Cardiac muscle cell (in vitro differentiated cells and primary cell): Measurements from ENCODE around the gene FOXL2. TPM values are rescaled to one million over a fixed set of nuclear protein-coding genes. Genes with fewer than 3 reads are reported as not detected.

Experiments
- DNase-seq, 2 donors: peaks; one replicate each; pipeline versions ENCODE4 v3.0.0 to v3.0.0-alpha.2; 2010 to 2017; ENCODE audit warnings: low read depth in 1 of 2, low spot score in 1 of 2
- H3K27ac ChIP-seq: fragments of 200-600 bp; sonication (generic); 2 replicates; pipeline ENCODE4 v1.5.1; 2016
- H3K27me3 ChIP-seq: fragments of 200-600 bp; sonication (generic); 2 replicates; pipeline ENCODE4 v1.6.0; 2016; ENCODE audit warnings: control low read depth
- H3K36me3 ChIP-seq: fragments of 200-600 bp; sonication (generic); 2 replicates; pipeline ENCODE4 v1.5.1; 2016; ENCODE audit warnings: control low read depth
- H3K4me1 ChIP-seq: fragments of 200-600 bp; sonication (generic); 2 replicates; pipeline ENCODE4 v1.8.1; 2017; ENCODE audit warnings: low read depth, mild to moderate bottlenecking, mixed run types
- H3K4me3 ChIP-seq: fragments of 200-600 bp; sonication (generic); 2 replicates; pipeline ENCODE4 v1.5.1; 2016; ENCODE audit warnings: mild to moderate bottlenecking
- H3K9me3 ChIP-seq: fragments of 200-600 bp; sonication (generic); 2 replicates; pipeline ENCODE4 v1.5.1; 2017; ENCODE audit warnings: low read depth, mild to moderate bottlenecking, control low read depth
- CTCF ChIP-seq: IDR thresholded peaks from 2 replicates; pipeline ENCODE4 v1.5.1; 2012; ENCODE audit warnings: low read depth, mild to moderate bottlenecking, low read length
- polyA plus RNA-seq: library from polyadenylated mRNA; unstranded; fragments of >200 nt; fragmentation: Nextera tagmentation; extraction: Ambion mirVana; gene quantifications from 2 replicates; pipeline ENCODE4 v1.2.1, GENCODE V29; 2016
- total RNA-seq: library from RNA; depleted of rRNA; stranded (reverse); fragments of >200 nt; gene quantifications from 2 replicates; pipeline ENCODE4 v1.2.3, GENCODE V29; 2016

Gene FOXL2
- total and polyA plus RNA-seq, 2 experiments from 2014 or later = not detected

GRCh38 chr3:138942861-138943623, 3.9 kb downstream of the FOXL2 start:
- no peak for TF ChIP-seq CTCF
- Histone ChIP-seq H3K4me1 (peaks cover 18% of the 10 kb centered on the region), H3K27ac (no peak overlapping the region), H3K36me3 (no peaks in the 10 kb centered on the region), H3K9me3 (no peaks in the 10 kb centered on the region), H3K27me3 (peaks cover 100% of the 10 kb centered on the region), H3K4me3 (no peak overlapping the region)
- DNase-seq = no peak

- Histone ChIP-seq H3K9me3 (no peaks in the 10 kb centered on the region), H3K27ac (no peak overlapping the region), H3K4me1 (peaks cover 18% of the 10 kb centered on the region), H3K4me3 (no peak overlapping the region), H3K36me3 (no peaks in the 10 kb centered on the region), H3K27me3 (peaks cover 100% of the 10 kb centered on the region)
- TF ChIP-seq CTCF = no peak
- no peak for DNase-seq
These were observed 4.7 kb downstream of the FOXL2 start for GRCh38 chr3:138942271-138942670.

GRCh38 chr3:138941259-138941885, 5.6 kb downstream of the FOXL2 start:
- peak; percentile 75 to 77 for DNase-seq
- H3K4me1 ChIP-seq = peaks cover 18% of the 10 kb centered on the region
- no peak overlapping the region for H3K4me3 ChIP-seq
- H3K27ac ChIP-seq = no peak overlapping the region
- no peaks in the 10 kb centered on the region for H3K36me3 ChIP-seq
- H3K27me3 ChIP-seq = peaks cover 100% of the 10 kb centered on the region
- TF ChIP-seq CTCF = peak; percentile 78
- no peaks in the 10 kb centered on the region for H3K9me3 ChIP-seq

- no peak overlapping the region for H3K27ac ChIP-seq
- no peak for TF ChIP-seq CTCF
- H3K36me3 ChIP-seq = no peaks in the 10 kb centered on the region
- H3K9me3 ChIP-seq = no peaks in the 10 kb centered on the region
- DNase-seq = no peak
- H3K4me1 ChIP-seq = peaks cover 18% of the 10 kb centered on the region
- H3K4me3 ChIP-seq = no peak overlapping the region
- peaks cover 100% of the 10 kb centered on the region for H3K27me3 ChIP-seq
These were observed 6.5 kb downstream of the FOXL2 start for GRCh38 chr3:138940446-138940845.

- Histone ChIP-seq H3K4me1 (peaks cover 12% of the 10 kb centered on the region), H3K27ac (no peak overlapping the region), H3K9me3 (no peaks in the 10 kb centered on the region), H3K4me3 (peak overlapping the region; percentile 7), H3K36me3 (no peaks in the 10 kb centered on the region), H3K27me3 (peaks cover 100% of the 10 kb centered on the region)
- no peak for DNase-seq
- no peak for TF ChIP-seq CTCF
These were observed 7.2 kb downstream of the FOXL2 start for GRCh38 chr3:138939561-138940241.
